Right atrium auricular region (tissue), 2 donors: ENCODE measurements around the gene OPTC. TPM values are rescaled to one million over a fixed set of nuclear protein-coding genes. Genes with fewer than 3 reads are reported as not detected.
A peak's percentile ranks its signal among the peaks of the same experiment; 100 is the strongest.

Experiments
- DNase-seq: peaks from one replicate; pipeline ENCODE4 v3.0.0-alpha.2; 2019; ENCODE audit warnings: low spot score
- H3K27ac ChIP-seq, 2 donors: fragments of 200-600 bp; sonication (generic); 1 replicate in 1 of 2; 2 replicates in 1 of 2; pipeline ENCODE4 v1.5.1; 2016 to 2019
- H3K27me3 ChIP-seq, 2 donors: fragments of 200-600 bp; sonication (generic); one replicate each; pipeline versions ENCODE4 v1.5.1 to v1.6.0; 2017 to 2019
- H3K36me3 ChIP-seq: fragments of 200-600 bp; sonication (generic); one replicate; pipeline ENCODE4 v1.5.1; 2016
- H3K4me1 ChIP-seq, 2 donors: fragments of 200-600 bp; sonication (generic); one replicate each; pipeline versions ENCODE4 v1.5.1 to v1.6.0; 2017 to 2019
- H3K4me3 ChIP-seq, 2 donors: fragments of 200-600 bp; sonication (generic); 1 replicate in 1 of 2; 2 replicates in 1 of 2; pipeline ENCODE4 v1.5.1; 2017 to 2019; ENCODE audit warnings: mild to moderate bottlenecking in 1 of 2, moderate library complexity in 1 of 2
- H3K9me3 ChIP-seq, 2 donors: fragments of 200-600 bp; sonication (generic); one replicate each; pipeline ENCODE4 v1.5.1; 2019
- total RNA-seq, 2 donors: library from RNA; depleted of rRNA; stranded (reverse); fragments of >200 nt; gene quantifications; one replicate each; pipeline ENCODE4 v1.1.0, GENCODE V29; 2016
- TF ChIP-seq, protein P1 (sequence below), 2 donors: fragments of 200-600 bp; sonication (generic); IDR thresholded peaks; one replicate each; pipeline ENCODE4 v1.5.1; 2019; ENCODE audit warnings: antibody characterized with exemption in 2 of 2

The OPTC gene
- total RNA-seq, 2 donors from 2014 or later, result not detected

DNA sequence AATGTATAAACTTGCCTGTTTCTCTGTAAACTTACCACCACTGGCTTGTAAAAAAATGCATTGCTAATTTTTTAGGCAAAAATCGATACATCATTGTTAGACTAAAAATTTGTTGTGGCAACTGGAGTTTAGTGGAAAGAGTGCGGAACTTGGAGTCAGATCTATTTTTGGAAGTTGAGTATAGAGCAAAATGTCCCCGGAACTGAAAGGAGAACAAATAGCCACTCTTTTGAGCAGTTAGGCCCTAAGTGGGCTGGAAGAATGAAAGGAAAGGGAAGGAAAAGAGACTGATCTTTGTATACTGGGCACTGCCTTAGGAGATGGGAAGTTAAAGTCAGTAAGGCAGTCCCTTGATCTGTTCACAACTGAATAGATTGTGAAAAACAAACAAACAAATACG lies 30.2 kb downstream of the OPTC start:
- no peaks in the 10 kb centered on the region for H3K36me3 ChIP-seq
- peaks cover 0 to 57% of the 10 kb centered on the region in 2 donors for H3K4me1 ChIP-seq
- peak overlapping the region in 1 of 2 donors; percentile 26 for H3K27ac ChIP-seq
- no peak for DNase-seq
- TF ChIP-seq, protein P1, sequence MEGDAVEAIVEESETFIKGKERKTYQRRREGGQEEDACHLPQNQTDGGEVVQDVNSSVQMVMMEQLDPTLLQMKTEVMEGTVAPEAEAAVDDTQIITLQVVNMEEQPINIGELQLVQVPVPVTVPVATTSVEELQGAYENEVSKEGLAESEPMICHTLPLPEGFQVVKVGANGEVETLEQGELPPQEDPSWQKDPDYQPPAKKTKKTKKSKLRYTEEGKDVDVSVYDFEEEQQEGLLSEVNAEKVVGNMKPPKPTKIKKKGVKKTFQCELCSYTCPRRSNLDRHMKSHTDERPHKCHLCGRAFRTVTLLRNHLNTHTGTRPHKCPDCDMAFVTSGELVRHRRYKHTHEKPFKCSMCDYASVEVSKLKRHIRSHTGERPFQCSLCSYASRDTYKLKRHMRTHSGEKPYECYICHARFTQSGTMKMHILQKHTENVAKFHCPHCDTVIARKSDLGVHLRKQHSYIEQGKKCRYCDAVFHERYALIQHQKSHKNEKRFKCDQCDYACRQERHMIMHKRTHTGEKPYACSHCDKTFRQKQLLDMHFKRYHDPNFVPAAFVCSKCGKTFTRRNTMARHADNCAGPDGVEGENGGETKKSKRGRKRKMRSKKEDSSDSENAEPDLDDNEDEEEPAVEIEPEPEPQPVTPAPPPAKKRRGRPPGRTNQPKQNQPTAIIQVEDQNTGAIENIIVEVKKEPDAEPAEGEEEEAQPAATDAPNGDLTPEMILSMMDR (IDR thresholded peaks at IDR 0.05), result no peak
- no peaks in the 10 kb centered on the region for H3K27me3 ChIP-seq
- no peaks in the 10 kb centered on the region for H3K9me3 ChIP-seq
- no peak overlapping the region for H3K4me3 ChIP-seq

DNA sequence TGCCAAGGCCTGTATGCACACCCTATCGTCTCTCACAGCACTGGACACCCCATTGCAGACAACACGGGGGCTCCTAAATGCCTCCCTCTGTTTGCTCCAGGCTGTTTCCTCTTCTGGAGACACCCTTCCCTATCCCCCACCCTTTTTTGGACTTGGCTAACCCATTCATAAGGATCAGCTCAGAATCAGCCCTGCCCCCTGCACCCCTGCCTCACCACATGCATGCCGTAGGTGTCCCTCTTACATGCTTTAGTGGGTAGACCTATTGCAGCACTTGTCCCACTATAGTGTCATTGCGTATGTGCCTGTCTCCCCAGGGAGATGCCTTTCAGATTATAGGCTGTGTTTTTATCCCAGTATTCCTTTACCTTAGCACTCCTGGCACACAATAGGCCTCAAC lies 30.9 kb downstream of the OPTC start:
- Histone ChIP-seq H3K4me1 (peaks cover 0 to 57% of the 10 kb centered on the region in 2 donors), H3K27me3 (no peaks in the 10 kb centered on the region), H3K4me3 (no peak overlapping the region), H3K27ac (peak overlapping the region in 1 of 2 donors; percentile 26), H3K9me3 (no peaks in the 10 kb centered on the region), H3K36me3 (no peaks in the 10 kb centered on the region)
- no peak for DNase-seq
- TF ChIP-seq, protein P1 (IDR thresholded peaks at IDR 0.05), result no peak

DNA sequence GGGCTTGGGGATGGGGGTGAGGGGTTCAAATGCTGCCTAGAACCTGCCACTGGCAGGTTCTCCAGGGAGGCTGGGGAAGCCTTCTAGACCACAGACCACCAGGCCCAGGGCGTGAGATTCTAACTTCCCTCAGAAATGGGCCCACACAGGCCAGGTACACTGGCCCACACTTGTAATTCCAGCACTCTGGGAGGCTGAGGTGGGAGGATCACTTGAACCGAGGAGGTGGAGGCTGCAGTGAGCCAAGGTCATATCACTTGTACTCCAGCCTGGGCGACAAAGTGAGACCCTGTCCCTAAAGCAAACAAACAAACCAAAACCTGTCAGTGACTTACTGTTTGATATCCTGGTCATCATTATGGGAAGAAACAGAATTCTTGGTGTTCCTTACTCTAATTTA lies 31.7 kb downstream of the OPTC start:
- H3K27me3 ChIP-seq, result no peaks in the 10 kb centered on the region
- no peaks in the 10 kb centered on the region for H3K9me3 ChIP-seq
- H3K36me3 ChIP-seq, result no peaks in the 10 kb centered on the region
- TF ChIP-seq, protein P1 (IDR thresholded peaks at IDR 0.05), result no peak
- no peak overlapping the region for H3K27ac ChIP-seq
- H3K4me3 ChIP-seq, result no peak overlapping the region
- peaks cover 0 to 48% of the 10 kb centered on the region in 2 donors for H3K4me1 ChIP-seq
- DNase-seq, result no peak

DNA sequence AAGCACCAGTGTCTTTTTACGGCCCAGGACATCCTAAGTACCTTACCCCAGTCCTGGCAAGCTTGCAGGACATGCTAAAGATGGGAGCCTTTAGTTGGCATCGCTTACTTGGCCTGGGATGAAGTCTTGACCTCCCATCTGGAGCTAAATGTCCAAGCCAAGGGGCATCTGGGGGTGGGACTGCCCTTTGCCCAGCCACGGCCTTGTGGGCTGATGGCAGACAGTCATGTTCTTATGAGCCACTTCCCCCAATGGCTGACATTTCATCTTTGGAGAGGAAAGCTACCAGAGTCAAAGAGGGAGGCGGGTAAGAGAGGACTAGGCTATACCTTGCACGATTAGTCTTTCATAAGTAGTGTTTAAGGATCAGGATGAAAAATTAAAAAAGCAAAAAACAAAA lies 32.2 kb downstream of the OPTC start:
- Histone ChIP-seq H3K9me3 (no peaks in the 10 kb centered on the region), H3K4me3 (no peak overlapping the region), H3K4me1 (peaks cover 0 to 44% of the 10 kb centered on the region in 2 donors), H3K36me3 (no peaks in the 10 kb centered on the region), H3K27ac (no peak overlapping the region), H3K27me3 (no peaks in the 10 kb centered on the region)
- no peak for DNase-seq
- TF ChIP-seq, protein P1 (IDR thresholded peaks at IDR 0.05), result no peak

DNA sequence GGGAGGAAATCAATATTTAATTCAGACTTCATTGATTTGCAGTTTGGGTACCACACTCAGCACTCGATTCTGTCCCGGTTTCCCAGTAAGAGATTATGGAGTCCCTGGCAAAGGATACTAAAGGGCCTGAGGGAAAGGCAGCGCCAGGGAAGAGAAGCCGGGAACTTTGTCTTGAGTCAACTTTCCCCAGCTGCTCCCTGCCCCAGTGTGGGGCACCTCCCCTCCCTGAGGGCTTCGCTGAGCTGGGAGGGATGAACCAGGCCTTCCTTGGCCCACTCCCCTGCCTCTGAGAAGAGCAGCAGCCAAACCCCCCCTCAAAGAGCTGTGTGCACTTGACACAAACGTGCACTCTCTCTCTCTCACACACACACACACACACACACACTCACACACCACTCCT lies 32.6 kb downstream of the OPTC start:
- Histone ChIP-seq H3K36me3 (no peaks in the 10 kb centered on the region), H3K4me3 (no peak overlapping the region), H3K27ac (no peak overlapping the region), H3K27me3 (no peaks in the 10 kb centered on the region), H3K4me1 (peaks cover 0 to 39% of the 10 kb centered on the region in 2 donors), H3K9me3 (no peaks in the 10 kb centered on the region)
- TF ChIP-seq, protein P1 (IDR thresholded peaks at IDR 0.05), result no peak
- DNase-seq, result no peak

DNA sequence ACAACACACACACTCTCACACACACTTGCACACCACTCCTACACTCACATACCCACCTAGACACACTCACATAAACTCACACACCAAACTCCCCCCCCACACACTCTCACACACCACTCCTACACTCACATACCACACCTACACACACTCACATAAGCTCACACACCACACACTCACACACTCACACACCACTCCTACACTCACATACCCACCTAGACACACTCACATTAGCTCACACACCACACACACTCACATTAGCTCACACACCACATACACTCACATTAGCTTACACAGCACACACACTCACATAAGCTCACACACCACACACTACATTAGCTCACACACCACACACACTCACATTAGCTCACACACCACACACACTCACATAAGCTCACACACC lies 33.1 kb downstream of the OPTC start:
- TF ChIP-seq, protein P1 (IDR thresholded peaks at IDR 0.05), result no peak
- Histone ChIP-seq H3K36me3 (no peaks in the 10 kb centered on the region), H3K4me3 (no peak overlapping the region), H3K9me3 (no peaks in the 10 kb centered on the region), H3K27ac (no peak overlapping the region), H3K4me1 (peaks cover 0 to 35% of the 10 kb centered on the region in 2 donors), H3K27me3 (no peaks in the 10 kb centered on the region)
- DNase-seq, result no peak
